ENCODE data around the gene ABI3BP.

The ABI3BP gene

GRCh38 chr3:100743535-100743934 is 249.7 kb downstream of the ABI3BP start:
- TF ChIP-seq CTCF (IDR thresholded peaks at IDR 0.05; ENCODE audit: control insufficient read depth, extremely low read depth, insufficient read depth): no peak
- H3K4me3 ChIP-seq (ENCODE audit: low read depth, low read length): no peak overlapping the region
- DNase-seq (ENCODE audit: low read depth): no peak

GRCh38 chr3:100740207-100740606 is 253.0 kb downstream of the ABI3BP start:
- TF ChIP-seq CTCF (IDR thresholded peaks at IDR 0.05; ENCODE audit: control insufficient read depth, extremely low read depth, insufficient read depth): no peak
- no peak for DNase-seq (ENCODE audit: low read depth)
- H3K4me3 ChIP-seq (ENCODE audit: low read depth, low read length): no peak overlapping the region

GRCh38 chr3:100737334-100737733 is 255.9 kb downstream of the ABI3BP start:
- no peak for DNase-seq (ENCODE audit: low read depth)
- TF ChIP-seq CTCF (IDR thresholded peaks at IDR 0.05; ENCODE audit: control insufficient read depth, extremely low read depth, insufficient read depth): peak; percentile 59
- no peak overlapping the region for H3K4me3 ChIP-seq (ENCODE audit: low read depth, low read length)

GRCh38 chr3:100732435-100732834 is 260.8 kb downstream of the ABI3BP start:
- DNase-seq (ENCODE audit: low read depth): no peak
- TF ChIP-seq CTCF (IDR thresholded peaks at IDR 0.05; ENCODE audit: control insufficient read depth, extremely low read depth, insufficient read depth): no peak
- H3K4me3 ChIP-seq (ENCODE audit: low read depth, low read length): no peak overlapping the region

GRCh38 chr3:100730524-100730923 is 262.7 kb downstream of the ABI3BP start:
- no peak overlapping the region for H3K4me3 ChIP-seq (ENCODE audit: low read depth, low read length)
- no peak for DNase-seq (ENCODE audit: low read depth)
- TF ChIP-seq CTCF (IDR thresholded peaks at IDR 0.05; ENCODE audit: control insufficient read depth, extremely low read depth, insufficient read depth): no peak

- no peak for DNase-seq (ENCODE audit: low read depth)
- no peak for TF ChIP-seq CTCF (IDR thresholded peaks at IDR 0.05; ENCODE audit: control insufficient read depth, extremely low read depth, insufficient read depth)
- no peak overlapping the region for H3K4me3 ChIP-seq (ENCODE audit: low read depth, low read length)
Measured at GRCh38 chr3:100726706-100727105, 266.5 kb downstream of the ABI3BP start.

- no peak overlapping the region for H3K4me3 ChIP-seq (ENCODE audit: low read depth, low read length)
- DNase-seq (ENCODE audit: low read depth): no peak
- no peak for TF ChIP-seq CTCF (IDR thresholded peaks at IDR 0.05; ENCODE audit: control insufficient read depth, extremely low read depth, insufficient read depth)
Measured at GRCh38 chr3:100725935-100726513, 267.2 kb downstream of the ABI3BP start.
